ENCODE measurements around the gene EML1.

The EML1 gene

DNA sequence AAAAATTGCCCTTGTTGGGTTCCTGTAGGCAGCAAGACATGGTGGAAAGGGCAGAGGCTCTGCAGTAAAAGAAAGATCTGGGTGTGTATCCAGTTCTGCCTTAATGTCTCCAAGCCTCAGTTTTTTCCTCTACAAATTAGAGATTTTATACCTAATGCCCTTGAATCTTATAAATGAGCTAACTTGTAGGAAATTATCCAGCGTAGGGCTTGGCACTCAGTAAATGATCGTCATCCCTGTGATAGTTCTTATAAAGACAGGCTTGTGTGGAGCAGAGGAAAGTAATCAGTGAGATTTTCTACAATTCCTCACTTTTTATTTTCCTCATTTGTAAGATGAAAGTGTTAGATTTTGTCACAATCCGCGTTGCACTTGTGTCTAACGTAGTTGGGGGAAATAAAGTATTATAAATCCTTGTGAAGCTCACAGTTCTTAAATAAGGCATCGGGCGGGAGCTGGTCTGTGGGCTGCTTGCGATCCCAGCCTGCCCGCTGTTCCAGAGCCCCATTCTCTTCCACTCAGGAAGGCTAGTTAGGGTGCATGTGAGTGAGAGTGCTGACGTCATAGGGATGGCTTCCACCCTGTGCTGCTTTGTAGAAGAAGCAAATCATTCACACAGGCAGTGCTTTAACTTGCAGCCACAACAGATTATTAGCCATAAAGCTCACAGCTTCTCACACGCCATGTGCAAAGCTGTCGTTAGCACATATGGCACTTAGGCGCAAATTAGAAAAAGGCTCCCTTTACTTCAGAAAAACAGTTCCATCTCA, 87.6 kb downstream of the EML1 start:
- WGBS (ENCODE audit: extremely low coverage, insufficient coverage, low lambda C conversion rate) = no CpG with 5 or more reads among the region's 13 CpGs
- no peak overlapping the region for H3K27ac ChIP-seq (ENCODE audit: low read depth, low read length)
- no peak overlapping the region for H2AK5ac ChIP-seq (ENCODE audit: low read length)
- no peak overlapping the region for H4K8ac ChIP-seq (ENCODE audit: low read depth, low read length)
- no peaks in the 10 kb centered on the region for H3K4me1 ChIP-seq (ENCODE audit: control insufficient read depth, low read depth, low read length)
- no peak overlapping the region for H3K9ac ChIP-seq (ENCODE audit: low read length)
- H3K23ac ChIP-seq (ENCODE audit: low read length) = no peak overlapping the region
- H3K4me3 ChIP-seq (ENCODE audit: low read length) = no peak overlapping the region
- H3K4me2 ChIP-seq (ENCODE audit: low read length) = no peak overlapping the region
- DNase-seq = no peak
- no peak overlapping the region for H3K18ac ChIP-seq (ENCODE audit: low read length)
- no peak overlapping the region for H2BK120ac ChIP-seq (ENCODE audit: low read depth, low read length)
- H2BK15ac ChIP-seq (replicated peaks; ENCODE audit: low read depth) = no peak overlapping the region
- no peak overlapping the region for H4K5ac ChIP-seq (ENCODE audit: low read length)
- H3K79me1 ChIP-seq (ENCODE audit: low read length) = no peaks in the 10 kb centered on the region
- H3K36me3 ChIP-seq (ENCODE audit: control insufficient read depth, insufficient read depth, low read length) = no peaks in the 10 kb centered on the region
- H2BK5ac ChIP-seq (ENCODE audit: low read length) = no peak overlapping the region
- H3K4ac ChIP-seq (ENCODE audit: low read depth, low read length) = no peak overlapping the region
- no peaks in the 10 kb centered on the region for H3K79me2 ChIP-seq (ENCODE audit: control insufficient read depth, insufficient read depth, low read length)
- peaks cover 22% of the 10 kb centered on the region for H3K27me3 ChIP-seq (ENCODE audit: insufficient read depth, low read length, poor library complexity)
- no peak overlapping the region for H3K56ac ChIP-seq (ENCODE audit: low read length)

DNA sequence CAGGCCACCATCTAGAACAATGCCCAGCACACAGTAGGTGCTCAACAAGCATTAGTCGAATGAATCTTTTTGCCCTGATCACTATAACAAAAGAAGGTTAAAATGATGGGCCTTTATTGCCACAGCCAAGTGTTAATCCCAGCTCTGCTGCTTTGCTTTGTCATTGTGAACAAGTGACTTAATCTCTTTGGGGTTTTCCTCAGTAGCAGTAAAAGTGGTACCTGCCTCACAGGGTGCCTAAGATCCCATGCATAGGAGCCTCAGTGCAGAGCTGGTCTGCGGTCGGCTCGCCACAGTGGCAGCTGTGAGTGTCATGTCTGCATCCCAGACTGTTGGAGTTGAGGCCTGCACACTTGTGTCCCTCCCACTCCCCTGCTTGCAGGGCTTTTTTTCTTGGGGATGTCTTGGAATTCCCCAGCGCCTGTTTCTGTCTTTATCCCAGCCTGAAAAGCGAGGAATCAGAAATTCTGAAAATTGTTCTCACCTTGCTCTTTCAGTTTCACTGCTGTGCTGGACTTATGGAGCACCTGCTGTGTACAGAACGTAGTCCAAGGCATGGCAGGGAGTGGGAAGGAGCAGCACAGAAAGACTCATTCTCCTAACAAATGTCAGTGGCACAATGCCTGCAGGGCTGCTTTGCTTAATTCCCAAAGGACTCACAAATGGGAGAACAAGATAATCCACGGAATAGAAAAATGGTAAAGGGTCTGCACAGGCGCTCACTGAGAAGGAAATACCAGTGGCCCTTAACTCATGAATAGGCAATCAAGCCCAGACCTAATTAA, 90.8 kb downstream of the EML1 start:
- H4K5ac ChIP-seq (ENCODE audit: low read length) = no peak overlapping the region
- no peak overlapping the region for H2BK5ac ChIP-seq (ENCODE audit: low read length)
- no peak overlapping the region for H3K4ac ChIP-seq (ENCODE audit: low read depth, low read length)
- no peak overlapping the region for H3K56ac ChIP-seq (ENCODE audit: low read length)
- H2BK120ac ChIP-seq (ENCODE audit: low read depth, low read length) = no peak overlapping the region
- H3K79me2 ChIP-seq (ENCODE audit: control insufficient read depth, insufficient read depth, low read length) = no peaks in the 10 kb centered on the region
- H4K8ac ChIP-seq (ENCODE audit: low read depth, low read length) = no peak overlapping the region
- no peak overlapping the region for H3K4me2 ChIP-seq (ENCODE audit: low read length)
- no peak overlapping the region for H3K9ac ChIP-seq (ENCODE audit: low read length)
- H3K79me1 ChIP-seq (ENCODE audit: low read length) = no peaks in the 10 kb centered on the region
- H3K18ac ChIP-seq (ENCODE audit: low read length) = no peak overlapping the region
- H3K23ac ChIP-seq (ENCODE audit: low read length) = no peak overlapping the region
- H3K4me1 ChIP-seq (ENCODE audit: control insufficient read depth, low read depth, low read length) = no peaks in the 10 kb centered on the region
- DNase-seq = no peak
- no peak overlapping the region for H3K27ac ChIP-seq (ENCODE audit: low read depth, low read length)
- H3K36me3 ChIP-seq (ENCODE audit: control insufficient read depth, insufficient read depth, low read length) = no peaks in the 10 kb centered on the region
- H3K27me3 ChIP-seq (ENCODE audit: insufficient read depth, low read length, poor library complexity) = peaks cover 10% of the 10 kb centered on the region
- H2BK15ac ChIP-seq (replicated peaks; ENCODE audit: low read depth) = no peak overlapping the region
- WGBS (ENCODE audit: extremely low coverage, insufficient coverage, low lambda C conversion rate) = no CpG with 5 or more reads among the region's 9 CpGs
- no peak overlapping the region for H3K4me3 ChIP-seq (ENCODE audit: low read length)
- no peak overlapping the region for H2AK5ac ChIP-seq (ENCODE audit: low read length)

DNA sequence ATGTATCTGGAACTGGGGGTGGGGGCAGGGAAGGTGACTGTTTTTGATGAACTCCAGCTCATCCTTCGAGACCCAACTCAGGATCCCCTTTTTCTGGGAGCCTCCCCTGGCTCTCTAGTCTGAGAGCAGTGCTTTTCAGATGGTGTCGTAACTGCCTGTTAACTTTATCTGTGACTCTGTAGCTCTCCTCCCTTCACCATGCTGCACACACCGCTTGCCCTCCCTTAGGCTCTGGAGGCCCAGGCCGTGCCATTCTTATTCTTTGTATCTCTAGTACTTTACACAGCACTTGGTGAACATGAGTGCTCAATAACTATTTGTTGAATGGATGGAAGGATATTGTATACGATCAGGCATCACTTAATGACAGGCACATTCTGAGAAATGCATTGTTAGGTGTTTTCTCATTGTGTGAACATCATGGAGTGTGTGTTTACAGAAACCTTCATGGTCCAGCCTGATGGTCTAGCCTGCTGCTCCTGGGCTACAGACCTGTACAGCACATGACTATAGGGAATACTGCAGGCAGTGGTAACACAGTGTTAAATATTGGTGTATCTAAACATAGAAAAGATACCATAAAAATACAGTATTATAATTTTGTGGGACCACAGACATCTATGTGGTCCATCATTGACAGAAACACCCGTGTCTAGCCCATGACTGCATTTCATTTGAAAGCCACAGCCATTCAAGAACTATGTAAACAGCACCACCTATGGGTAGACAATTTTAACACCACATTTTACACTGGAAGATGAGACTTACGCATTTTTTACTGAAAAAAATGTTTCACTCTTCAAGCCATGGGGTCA, 91.8 kb downstream of the EML1 start:
- H3K4ac ChIP-seq (ENCODE audit: low read depth, low read length) = no peak overlapping the region
- WGBS (ENCODE audit: extremely low coverage, insufficient coverage, low lambda C conversion rate) = no CpG with 5 or more reads among the region's 7 CpGs
- no peak overlapping the region for H2BK120ac ChIP-seq (ENCODE audit: low read depth, low read length)
- no peak overlapping the region for H4K8ac ChIP-seq (ENCODE audit: low read depth, low read length)
- no peaks in the 10 kb centered on the region for H3K79me1 ChIP-seq (ENCODE audit: low read length)
- H3K56ac ChIP-seq (ENCODE audit: low read length) = no peak overlapping the region
- no peak overlapping the region for H4K5ac ChIP-seq (ENCODE audit: low read length)
- no peaks in the 10 kb centered on the region for H3K4me1 ChIP-seq (ENCODE audit: control insufficient read depth, low read depth, low read length)
- no peak overlapping the region for H3K4me2 ChIP-seq (ENCODE audit: low read length)
- H2AK5ac ChIP-seq (ENCODE audit: low read length) = no peak overlapping the region
- no peaks in the 10 kb centered on the region for H3K36me3 ChIP-seq (ENCODE audit: control insufficient read depth, insufficient read depth, low read length)
- DNase-seq = peak; percentile 59
- H3K18ac ChIP-seq (ENCODE audit: low read length) = no peak overlapping the region
- H2BK5ac ChIP-seq (ENCODE audit: low read length) = no peak overlapping the region
- no peak overlapping the region for H3K23ac ChIP-seq (ENCODE audit: low read length)
- no peak overlapping the region for H3K9ac ChIP-seq (ENCODE audit: low read length)
- H3K27me3 ChIP-seq (ENCODE audit: insufficient read depth, low read length, poor library complexity) = peaks cover 10% of the 10 kb centered on the region
- H3K79me2 ChIP-seq (ENCODE audit: control insufficient read depth, insufficient read depth, low read length) = no peaks in the 10 kb centered on the region
- H3K27ac ChIP-seq (ENCODE audit: low read depth, low read length) = no peak overlapping the region
- H2BK15ac ChIP-seq (replicated peaks; ENCODE audit: low read depth) = no peak overlapping the region
- no peak overlapping the region for H3K4me3 ChIP-seq (ENCODE audit: low read length)

DNA sequence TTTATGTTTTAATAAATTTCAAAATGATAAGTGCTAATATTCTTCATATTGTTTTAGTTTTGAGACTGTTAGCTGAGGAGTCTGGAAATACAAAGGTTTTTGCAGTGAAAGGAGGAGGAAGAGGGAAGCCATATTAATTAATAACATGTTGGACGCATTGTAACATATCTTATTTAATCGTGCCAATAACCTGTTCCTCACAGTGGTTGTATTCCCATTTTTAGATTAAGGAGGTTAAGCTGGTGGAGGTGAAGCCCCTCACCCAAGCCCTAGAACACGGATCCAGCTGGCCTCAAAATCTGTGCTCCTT, 92.4 kb downstream of the EML1 start:
- Histone ChIP-seq H3K18ac (ENCODE audit: low read length) (no peak overlapping the region), H3K23ac (ENCODE audit: low read length) (no peak overlapping the region), H3K79me2 (ENCODE audit: control insufficient read depth, insufficient read depth, low read length) (no peaks in the 10 kb centered on the region), H3K4me2 (ENCODE audit: low read length) (no peak overlapping the region), H2BK5ac (ENCODE audit: low read length) (no peak overlapping the region), H2BK15ac (replicated peaks; ENCODE audit: low read depth) (no peak overlapping the region), H3K4me1 (ENCODE audit: control insufficient read depth, low read depth, low read length) (no peaks in the 10 kb centered on the region), H3K36me3 (ENCODE audit: control insufficient read depth, insufficient read depth, low read length) (no peaks in the 10 kb centered on the region), H4K8ac (ENCODE audit: low read depth, low read length) (no peak overlapping the region), H3K9ac (ENCODE audit: low read length) (no peak overlapping the region), H3K56ac (ENCODE audit: low read length) (no peak overlapping the region), H3K4ac (ENCODE audit: low read depth, low read length) (no peak overlapping the region), H4K5ac (ENCODE audit: low read length) (no peak overlapping the region), H2AK5ac (ENCODE audit: low read length) (no peak overlapping the region), H3K27ac (ENCODE audit: low read depth, low read length) (no peak overlapping the region), H3K79me1 (ENCODE audit: low read length) (no peaks in the 10 kb centered on the region), H3K4me3 (ENCODE audit: low read length) (no peak overlapping the region), H3K27me3 (ENCODE audit: insufficient read depth, low read length, poor library complexity) (peaks cover 5% of the 10 kb centered on the region), H2BK120ac (ENCODE audit: low read depth, low read length) (no peak overlapping the region)
- WGBS (ENCODE audit: extremely low coverage, insufficient coverage, low lambda C conversion rate) = no CpG with 5 or more reads among the region's 3 CpGs
- DNase-seq = no peak

DNA sequence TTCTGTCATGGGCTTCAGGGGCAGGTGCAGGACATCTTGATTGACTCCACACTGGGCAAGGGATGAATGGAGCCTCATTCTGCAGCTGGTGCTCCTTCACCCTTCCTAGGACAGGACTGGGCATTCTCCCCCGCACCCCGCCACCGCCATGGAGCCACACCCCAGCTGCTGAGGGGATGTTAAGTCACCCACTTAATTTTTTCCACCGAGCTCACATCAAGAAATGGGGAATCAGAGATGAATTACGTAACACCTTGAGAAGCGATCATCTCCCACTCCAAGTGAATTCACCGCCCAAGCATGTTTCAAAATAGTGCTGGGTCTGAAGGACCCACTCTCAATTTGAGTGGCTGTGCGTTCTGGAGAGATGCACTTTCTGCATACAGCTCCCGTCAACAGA, 94.2 kb downstream of the EML1 start:
- Histone ChIP-seq H3K4me2 (ENCODE audit: low read length) (no peak overlapping the region), H3K79me2 (ENCODE audit: control insufficient read depth, insufficient read depth, low read length) (no peaks in the 10 kb centered on the region), H4K5ac (ENCODE audit: low read length) (no peak overlapping the region), H2BK120ac (ENCODE audit: low read depth, low read length) (no peak overlapping the region), H3K36me3 (ENCODE audit: control insufficient read depth, insufficient read depth, low read length) (no peaks in the 10 kb centered on the region), H2BK5ac (ENCODE audit: low read length) (no peak overlapping the region), H3K23ac (ENCODE audit: low read length) (no peak overlapping the region), H4K8ac (ENCODE audit: low read depth, low read length) (no peak overlapping the region), H3K27ac (ENCODE audit: low read depth, low read length) (no peak overlapping the region), H2BK15ac (replicated peaks; ENCODE audit: low read depth) (no peak overlapping the region), H3K4ac (ENCODE audit: low read depth, low read length) (no peak overlapping the region), H3K56ac (ENCODE audit: low read length) (no peak overlapping the region), H3K27me3 (ENCODE audit: insufficient read depth, low read length, poor library complexity) (no peaks in the 10 kb centered on the region), H3K18ac (ENCODE audit: low read length) (no peak overlapping the region), H3K4me1 (ENCODE audit: control insufficient read depth, low read depth, low read length) (no peaks in the 10 kb centered on the region), H2AK5ac (ENCODE audit: low read length) (no peak overlapping the region), H3K4me3 (ENCODE audit: low read length) (no peak overlapping the region), H3K79me1 (ENCODE audit: low read length) (no peaks in the 10 kb centered on the region), H3K9ac (ENCODE audit: low read length) (no peak overlapping the region)
- WGBS (ENCODE audit: extremely low coverage, insufficient coverage, low lambda C conversion rate) = no CpG with 5 or more reads among the region's 9 CpGs
- no peak for DNase-seq
